GM23338 (cell line): Measurements from ENCODE around the gene CECR2. TPM values are rescaled to one million over a fixed set of nuclear protein-coding genes. Genes with fewer than 3 reads are reported as not detected.
A peak's percentile ranks its signal among the peaks of the same experiment; 100 is the strongest.

Experiments
- ATAC-seq: fragments of 200-7000 bp; cut with Tn5 transposase; 3 replicates; pipeline ENCODE4 v1.9.1; 2020
- DNase-seq: peaks from one replicate; pipeline ENCODE4 v3.0.0-alpha.2; 2015; ENCODE audit warnings: low spot score
- H2AFZ ChIP-seq: fragments of 200-600 bp; sonication (generic); 2 replicates; pipeline ENCODE4 v1.8.0; 2016; ENCODE audit warnings: antibody characterized with exemption, mild to moderate bottlenecking, moderate library complexity
- H3F3A ChIP-seq: fragments of 200-600 bp; sonication (generic); replicated peaks from 2 replicates; pipeline ENCODE4 v1.8.0; 2017; ENCODE audit warnings: antibody characterized with exemption, mixed run types, low read depth
- H3K27ac ChIP-seq: fragments of 200-600 bp; sonication (generic); 2 replicates; pipeline ENCODE4 v1.6.1; 2016; ENCODE audit warnings: low read depth
- H3K27me3 ChIP-seq: fragments of 200-600 bp; sonication (generic); 2 replicates; pipeline ENCODE4 v1.8.0; 2016; ENCODE audit warnings: mild to moderate bottlenecking, mixed run types, moderate library complexity; ENCODE audit not compliant: insufficient read depth
- H3K36me3 ChIP-seq: fragments of 200-600 bp; sonication (generic); 2 replicates; pipeline ENCODE4 v1.8.0; 2016; ENCODE audit warnings: mild to moderate bottlenecking; ENCODE audit not compliant: insufficient read depth
- H3K4me1 ChIP-seq: fragments of 200-600 bp; sonication (generic); 2 replicates; pipeline ENCODE4 v1.8.0; 2016; ENCODE audit warnings: mild to moderate bottlenecking, moderate library complexity; ENCODE audit not compliant: insufficient read depth
- H3K4me2 ChIP-seq: fragments of 200-600 bp; sonication (generic); 2 replicates; pipeline ENCODE4 v1.7.1; 2017; ENCODE audit warnings: mixed run types
- H3K4me3 ChIP-seq: fragments of 200-600 bp; sonication (generic); 2 replicates; pipeline ENCODE4 v1.6.1; 2016; ENCODE audit warnings: mixed run types
- H3K79me2 ChIP-seq: fragments of 200-600 bp; sonication (generic); replicated peaks from 2 replicates; pipeline ENCODE4 v1.8.0; 2017; ENCODE audit warnings: mild to moderate bottlenecking; ENCODE audit not compliant: insufficient read depth
- H3K9me2 ChIP-seq: fragments of 200-600 bp; sonication (generic); 2 replicates; pipeline ENCODE4 v1.8.0; 2017; ENCODE audit not compliant: insufficient read depth
- H4K20me1 ChIP-seq: fragments of 200-600 bp; sonication (generic); replicated peaks from 2 replicates; pipeline ENCODE4 v1.8.0; 2017; ENCODE audit warnings: mild to moderate bottlenecking; ENCODE audit not compliant: insufficient read depth
- H3K27ac Mint-ChIP-seq: 2 replicates; pipeline ENCODE4 v1.8.0; 2020; ENCODE audit warnings: inconsistent platforms, mild to moderate bottlenecking, moderate library complexity, mixed read lengths
- H3K27me3 Mint-ChIP-seq: 3 replicates; pipeline ENCODE4 v1.8.0; 2022; ENCODE audit warnings: low read depth, mild to moderate bottlenecking, moderate library complexity, mixed read lengths, inconsistent platforms; ENCODE audit not compliant: insufficient read depth, poor library complexity
- H3K36me3 Mint-ChIP-seq: 3 replicates; pipeline ENCODE4 v1.8.0; 2021; ENCODE audit warnings: low read depth, mild to moderate bottlenecking, inconsistent platforms, moderate library complexity, mixed read lengths
- H3K4me1 Mint-ChIP-seq: 3 replicates; pipeline ENCODE4 v1.8.0; 2020; ENCODE audit warnings: mild to moderate bottlenecking, inconsistent platforms, mixed read lengths
- H3K4me3 Mint-ChIP-seq: 3 replicates; pipeline ENCODE4 v1.8.0; 2021; ENCODE audit warnings: moderate library complexity, mild to moderate bottlenecking, inconsistent platforms, mixed read lengths
- H3K9me3 Mint-ChIP-seq: 3 replicates; pipeline ENCODE4 v1.8.0; 2020; ENCODE audit warnings: moderate library complexity, mild to moderate bottlenecking, inconsistent platforms, mixed read lengths
- CREB1 ChIP-seq: fragments of 250-450 bp; sonication (Bioruptor Pico); IDR thresholded peaks from 2 replicates; pipeline ENCODE4 v1.5.0; 2020; ENCODE audit warnings: low read depth, mild to moderate bottlenecking, moderate library complexity
- ETS1 ChIP-seq: IDR thresholded peaks from 2 replicates; pipeline ENCODE4 v1.6.1; 2016; ENCODE audit warnings: antibody characterized with exemption
- EZH2 ChIP-seq: fragments of 200-600 bp; sonication (generic); IDR thresholded peaks from one replicate; pipeline ENCODE4 v1.8.0; 2017; ENCODE audit warnings: antibody characterized with exemption, mild to moderate bottlenecking, low read depth; ENCODE audit not compliant: unreplicated experiment
- EZH2phosphoT487 ChIP-seq: fragments of 200-600 bp; sonication (generic); IDR thresholded peaks from one replicate; pipeline ENCODE4 v1.8.1; 2018; ENCODE audit warnings: antibody characterized with exemption; ENCODE audit not compliant: unreplicated experiment
- JUNB ChIP-seq: IDR thresholded peaks from one replicate; pipeline ENCODE4 v1.6.1; 2016; ENCODE audit warnings: antibody characterized with exemption; ENCODE audit not compliant: unreplicated experiment
- NANOG ChIP-seq: IDR thresholded peaks from 2 replicates; pipeline ENCODE4 v1.6.1; 2016; ENCODE audit warnings: antibody characterized with exemption, borderline replicate concordance
- POLR2AphosphoS5 ChIP-seq: IDR thresholded peaks from 2 replicates; pipeline ENCODE4 v1.6.1; 2016; ENCODE audit warnings: antibody characterized with exemption, low read depth
- STAT1 ChIP-seq: IDR thresholded peaks from one replicate; pipeline ENCODE4 v1.6.1; 2016; ENCODE audit warnings: antibody characterized with exemption; ENCODE audit not compliant: unreplicated experiment
- ZNF114 ChIP-seq: fragments of 250-450 bp; sonication (Bioruptor Pico); IDR thresholded peaks from 2 replicates; pipeline ENCODE4 v1.5.0; 2020; ENCODE audit warnings: mild to moderate bottlenecking, moderate library complexity
- ZNF331 ChIP-seq: fragments of 250-450 bp; sonication (Bioruptor Pico); IDR thresholded peaks from 2 replicates; pipeline ENCODE4 v1.5.0; 2020; ENCODE audit warnings: low read depth, mild to moderate bottlenecking, moderate library complexity
- ZNF462 ChIP-seq: fragments of 250-450 bp; sonication (Bioruptor Pico); IDR thresholded peaks from 2 replicates; pipeline ENCODE4 v1.5.0; 2020; ENCODE audit warnings: mild to moderate bottlenecking, moderate library complexity
- polyA plus RNA-seq: library from polyadenylated mRNA; unstranded; fragments of >200 nt; fragmentation: Nextera tagmentation; extraction: Ambion mirVana; gene quantifications from 2 replicates; pipeline ENCODE4 v1.2.1, GENCODE V29; 2016
- total RNA-seq: library from RNA; depleted of rRNA; stranded (reverse); fragments of >200 nt; shearing (Covaris generic); gene quantifications from 2 replicates; pipeline ENCODE4 v1.2.3, GENCODE V29; 2014
- TF ChIP-seq, protein P1 (sequence below): IDR thresholded peaks from one replicate; pipeline ENCODE4 v1.6.1; 2018; ENCODE audit warnings: antibody characterized with exemption; ENCODE audit not compliant: unreplicated experiment

Gene CECR2
- total and polyA plus RNA-seq, 2 experiments from 2014 or later = 18.4 to 110 TPM

DNA sequence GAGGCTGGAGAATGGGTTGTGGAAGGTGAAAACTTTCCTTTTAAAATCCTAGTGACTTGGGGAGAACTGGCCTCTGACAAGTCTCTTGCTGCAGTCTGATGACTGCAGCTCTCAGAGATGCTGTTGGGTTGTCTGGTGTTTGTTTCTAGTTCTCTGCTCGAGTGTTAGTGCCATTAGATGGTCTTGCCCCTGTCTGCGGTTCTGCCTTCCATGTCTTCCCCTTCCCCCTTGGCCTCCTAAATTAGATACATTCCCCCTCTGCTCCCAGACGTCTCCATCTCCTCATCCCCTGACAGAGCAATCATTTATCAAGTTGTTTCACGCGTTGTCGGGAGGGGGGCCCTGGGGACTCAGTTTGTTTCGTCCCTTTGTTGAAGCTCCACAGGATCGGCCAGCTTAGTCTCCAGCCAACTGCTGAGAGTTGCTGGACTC lies 67.7 kb downstream of the CECR2 start:
- Histone ChIP-seq H3K9me2 (no peaks in the 10 kb centered on the region), H3K4me1 (peaks cover 72% of the 10 kb centered on the region), H3K36me3 (no peaks in the 10 kb centered on the region), H3K4me3 (peak overlapping the region; percentile 44), H3F3A (peaks cover 7% of the 10 kb centered on the region; the same call in 1 of the 2 replicates), H2AFZ (no peak overlapping the region), H3K79me2 (peaks cover 100% of the 10 kb centered on the region), H4K20me1 (peaks cover 81% of the 10 kb centered on the region), H3K4me2 (peak overlapping the region; percentile 73), H3K27ac (peak overlapping the region; percentile 92), H3K27me3 (no peaks in the 10 kb centered on the region)
- Mint-ChIP-seq H3K36me3 (no peaks in the 10 kb centered on the region), H3K9me3 (no peaks in the 10 kb centered on the region), H3K27me3 (no peaks in the 10 kb centered on the region), H3K4me1 (peaks cover 88% of the 10 kb centered on the region), H3K4me3 (peak overlapping the region; percentile 55), H3K27ac (peak overlapping the region; percentile 72)
- ATAC-seq (peak; percentile 81), DNase-seq (peak; percentile 69)
- no peak for TF ChIP-seq JUNB
- no peak for TF ChIP-seq EZH2

- ATAC-seq = no peak
- Histone ChIP-seq H2AFZ (no peak overlapping the region), H3K27ac (no peak overlapping the region), H3K79me2 (peaks cover 100% of the 10 kb centered on the region), H3F3A (peaks cover 7% of the 10 kb centered on the region; the same call in 1 of the 2 replicates), H4K20me1 (peaks cover 80% of the 10 kb centered on the region), H3K4me2 (peak overlapping the region; percentile 73), H3K27me3 (no peaks in the 10 kb centered on the region), H3K9me2 (no peaks in the 10 kb centered on the region), H3K4me1 (peaks cover 70% of the 10 kb centered on the region), H3K4me3 (no peak overlapping the region), H3K36me3 (no peaks in the 10 kb centered on the region)
- no peaks in the 10 kb centered on the region for H3K36me3 Mint-ChIP-seq
- peaks cover 86% of the 10 kb centered on the region for H3K4me1 Mint-ChIP-seq
- H3K4me3 Mint-ChIP-seq = no peak overlapping the region
- no peaks in the 10 kb centered on the region for H3K27me3 Mint-ChIP-seq
- no peaks in the 10 kb centered on the region for H3K9me3 Mint-ChIP-seq
- no peak overlapping the region for H3K27ac Mint-ChIP-seq
- DNase-seq = no peak
- no peak for TF ChIP-seq POLR2AphosphoS5
- TF ChIP-seq STAT1 = no peak
- TF ChIP-seq ZNF114 = no peak
- TF ChIP-seq ETS1 = no peak
- no peak for TF ChIP-seq ZNF462 (CRISPR knock-in tag)
- TF ChIP-seq NANOG = no peak
- TF ChIP-seq, protein P1, sequence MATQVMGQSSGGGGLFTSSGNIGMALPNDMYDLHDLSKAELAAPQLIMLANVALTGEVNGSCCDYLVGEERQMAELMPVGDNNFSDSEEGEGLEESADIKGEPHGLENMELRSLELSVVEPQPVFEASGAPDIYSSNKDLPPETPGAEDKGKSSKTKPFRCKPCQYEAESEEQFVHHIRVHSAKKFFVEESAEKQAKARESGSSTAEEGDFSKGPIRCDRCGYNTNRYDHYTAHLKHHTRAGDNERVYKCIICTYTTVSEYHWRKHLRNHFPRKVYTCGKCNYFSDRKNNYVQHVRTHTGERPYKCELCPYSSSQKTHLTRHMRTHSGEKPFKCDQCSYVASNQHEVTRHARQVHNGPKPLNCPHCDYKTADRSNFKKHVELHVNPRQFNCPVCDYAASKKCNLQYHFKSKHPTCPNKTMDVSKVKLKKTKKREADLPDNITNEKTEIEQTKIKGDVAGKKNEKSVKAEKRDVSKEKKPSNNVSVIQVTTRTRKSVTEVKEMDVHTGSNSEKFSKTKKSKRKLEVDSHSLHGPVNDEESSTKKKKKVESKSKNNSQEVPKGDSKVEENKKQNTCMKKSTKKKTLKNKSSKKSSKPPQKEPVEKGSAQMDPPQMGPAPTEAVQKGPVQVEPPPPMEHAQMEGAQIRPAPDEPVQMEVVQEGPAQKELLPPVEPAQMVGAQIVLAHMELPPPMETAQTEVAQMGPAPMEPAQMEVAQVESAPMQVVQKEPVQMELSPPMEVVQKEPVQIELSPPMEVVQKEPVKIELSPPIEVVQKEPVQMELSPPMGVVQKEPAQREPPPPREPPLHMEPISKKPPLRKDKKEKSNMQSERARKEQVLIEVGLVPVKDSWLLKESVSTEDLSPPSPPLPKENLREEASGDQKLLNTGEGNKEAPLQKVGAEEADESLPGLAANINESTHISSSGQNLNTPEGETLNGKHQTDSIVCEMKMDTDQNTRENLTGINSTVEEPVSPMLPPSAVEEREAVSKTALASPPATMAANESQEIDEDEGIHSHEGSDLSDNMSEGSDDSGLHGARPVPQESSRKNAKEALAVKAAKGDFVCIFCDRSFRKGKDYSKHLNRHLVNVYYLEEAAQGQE = no peak
- no peak for TF ChIP-seq EZH2phosphoT487
- TF ChIP-seq JUNB = no peak
- TF ChIP-seq ZNF331 (CRISPR knock-in tag) = no peak
- TF ChIP-seq CREB1 (CRISPR knock-in tag) = no peak
- TF ChIP-seq EZH2 = no peak
These were observed 68.8 kb downstream of the CECR2 start for GRCh38 chr22:17438026-17438425.
